Dermis microvascular lymphatic vessel endothelial cell (primary cell): Measurements from ENCODE around the gene TOMM40L. TPM values are rescaled to one million over a fixed set of nuclear protein-coding genes. Genes with fewer than 3 reads are reported as not detected.
"Not testable (repeated sequence)": the region's sequence is repeated elsewhere in the genome, so short reads cannot be mapped to it uniquely, and the experiment has no call there.

Experiments
- DNase-seq, 2 donors: peaks; one replicate each; pipeline versions ENCODE4 v3.0.0 to v3.0.0-alpha.2; 2010; ENCODE audit warnings: low read depth in 2 of 2
- total RNA-seq: library from RNA; depleted of rRNA; stranded (reverse); fragments of >200 nt; gene quantifications from 2 replicates; pipeline ENCODE4 v1.2.1, GENCODE V29; 2014

The TOMM40L gene
- total RNA-seq, 1 donor from 2014 or later = 12.2 TPM

GRCh38 chr1:161255955-161256520 is 30.2 kb downstream of the TOMM40L start:
- DNase-seq = not testable (repeated sequence)

DNA sequence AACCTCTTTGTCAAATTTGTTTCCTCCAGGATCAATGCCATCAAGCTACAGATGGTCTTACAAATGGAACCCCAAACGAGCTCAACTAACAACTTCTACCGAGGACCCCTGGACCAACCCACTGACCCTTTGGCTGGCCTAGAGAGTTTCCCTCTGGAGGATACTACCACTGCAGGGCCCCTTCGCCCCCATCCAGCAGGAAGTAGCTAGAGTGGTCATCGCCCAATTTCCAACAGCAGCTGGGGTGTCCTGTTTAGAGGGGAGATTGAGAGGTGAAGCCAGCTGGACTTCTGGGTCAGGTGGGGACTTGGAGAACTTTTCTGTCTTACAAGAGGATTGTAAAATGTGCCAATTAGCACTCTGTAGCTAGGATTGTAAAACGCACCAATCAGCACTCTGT is 31.2 kb downstream of the TOMM40L start:
- DNase-seq = not testable (repeated sequence)

GRCh38 chr1:161258439-161259344 is 32.8 kb downstream of the TOMM40L start, which contains the start of gene PCP4L1:
Gene PCP4L1 (plus strand): TSS chr1:161258745. CDS start chr1:161258975, 230 bp downstream.
- DNase-seq = peak in 1 of 2 donors; percentile 58

DNA sequence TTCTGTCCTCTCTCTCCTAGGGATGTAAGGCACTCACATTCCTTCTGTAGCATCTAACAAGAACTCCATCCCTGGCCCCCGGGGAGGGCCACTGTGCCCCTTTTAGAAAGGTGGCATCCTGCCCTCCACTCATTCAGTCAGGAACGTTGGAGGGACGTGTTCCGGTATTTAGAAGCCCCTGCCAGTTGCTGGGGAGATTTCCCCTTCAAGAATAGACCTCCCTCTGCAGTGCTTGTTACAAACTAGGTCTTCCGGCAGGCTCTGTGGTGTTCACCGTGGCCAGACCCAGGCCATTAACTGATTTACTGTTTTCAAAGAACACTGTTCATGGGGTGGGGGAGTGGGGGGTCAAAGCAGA is 33.5 kb downstream of the TOMM40L start:
- DNase-seq = no peak

DNA sequence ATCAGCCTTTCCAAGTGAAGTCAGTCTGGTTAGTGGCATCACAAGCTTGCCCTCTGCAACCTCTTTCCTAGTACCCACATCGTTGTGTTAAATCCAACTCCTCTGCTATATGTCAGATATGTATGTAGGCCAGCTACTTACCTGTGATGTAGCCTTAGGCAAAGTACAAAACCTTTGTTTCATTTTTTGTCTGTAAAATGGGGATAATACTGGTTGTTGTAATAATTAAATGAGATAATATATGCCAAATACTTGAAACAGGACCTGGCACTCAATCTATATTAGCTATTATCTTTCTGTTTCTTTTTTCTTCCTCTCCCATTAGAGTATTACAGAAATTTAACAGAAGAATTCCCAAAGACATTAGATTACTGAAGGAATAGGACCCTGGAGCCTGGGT is 33.9 kb downstream of the TOMM40L start:
- no peak for DNase-seq

- DNase-seq = no peak
Observed at GRCh38 chr1:161260376-161261260, 34.8 kb downstream of the TOMM40L start.

- DNase-seq = peak in 1 of 2 donors; percentile 43
Observed at GRCh38 chr1:161261261-161262235, 35.7 kb downstream of the TOMM40L start.

DNA sequence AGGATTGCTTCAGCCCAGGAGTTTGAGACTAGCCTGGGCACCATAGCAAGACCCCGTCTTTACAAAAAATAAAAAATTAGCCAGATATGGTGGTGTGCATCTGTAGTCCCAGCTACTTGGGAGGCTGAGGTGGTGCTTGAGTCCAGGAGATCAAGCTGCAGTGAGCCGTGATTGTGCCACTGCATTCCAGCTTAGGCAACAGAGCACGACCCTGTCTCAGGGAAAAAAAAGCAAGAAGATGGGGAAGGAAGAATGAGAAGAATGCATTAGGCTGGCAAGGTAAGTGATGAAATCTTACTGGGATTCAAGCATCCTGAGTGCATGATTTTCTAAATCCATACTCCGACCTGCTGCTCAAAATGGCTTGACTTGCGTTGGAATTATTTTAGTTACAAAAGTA is 39.4 kb downstream of the TOMM40L start:
- DNase-seq = no peak

DNA sequence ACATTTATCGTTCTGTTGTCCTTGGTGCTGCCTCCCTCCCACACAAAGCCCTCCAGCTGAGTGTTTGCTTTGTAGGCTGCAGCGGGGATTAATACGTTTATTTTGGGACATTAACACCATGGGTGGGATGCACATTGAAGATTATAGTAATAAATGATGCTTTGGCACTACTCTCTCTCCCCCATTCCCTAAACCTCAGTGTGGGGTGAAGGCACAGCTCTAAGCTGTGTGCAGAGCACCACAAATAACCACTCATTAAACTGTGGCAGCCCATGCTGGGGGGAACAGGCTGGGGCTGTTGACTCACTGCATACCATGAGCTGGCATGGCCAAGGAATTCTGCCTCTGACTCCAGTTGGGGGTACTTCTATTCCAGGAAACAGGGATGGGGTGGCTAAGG is 40.3 kb downstream of the TOMM40L start:
- no peak for DNase-seq

DNA sequence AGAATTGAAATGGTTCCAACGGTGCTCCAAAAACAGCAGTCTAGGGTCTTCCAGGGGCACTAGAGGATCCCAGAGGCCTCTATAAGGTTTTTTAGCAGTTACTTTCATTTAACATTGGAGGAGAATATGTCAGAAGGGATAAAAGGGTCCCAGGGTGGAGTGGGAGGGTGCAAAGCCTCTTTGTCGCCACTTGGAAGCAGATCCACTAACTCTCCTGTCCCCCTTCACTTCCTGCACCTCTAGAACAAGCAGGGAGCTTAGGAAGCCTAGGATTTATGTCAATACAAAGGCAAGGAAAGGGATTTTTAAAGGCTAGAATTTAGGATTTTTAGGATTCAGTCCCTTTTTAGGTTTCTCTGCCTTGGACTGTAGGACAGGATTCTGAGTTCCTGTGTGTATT is 41.0 kb downstream of the TOMM40L start:
- no peak for DNase-seq

GRCh38 chr1:161267321-161267720 is 41.5 kb downstream of the TOMM40L start:
- DNase-seq = no peak

GRCh38 chr1:161273402-161273801 is 47.5 kb downstream of the TOMM40L start:
- DNase-seq = no peak

DNA sequence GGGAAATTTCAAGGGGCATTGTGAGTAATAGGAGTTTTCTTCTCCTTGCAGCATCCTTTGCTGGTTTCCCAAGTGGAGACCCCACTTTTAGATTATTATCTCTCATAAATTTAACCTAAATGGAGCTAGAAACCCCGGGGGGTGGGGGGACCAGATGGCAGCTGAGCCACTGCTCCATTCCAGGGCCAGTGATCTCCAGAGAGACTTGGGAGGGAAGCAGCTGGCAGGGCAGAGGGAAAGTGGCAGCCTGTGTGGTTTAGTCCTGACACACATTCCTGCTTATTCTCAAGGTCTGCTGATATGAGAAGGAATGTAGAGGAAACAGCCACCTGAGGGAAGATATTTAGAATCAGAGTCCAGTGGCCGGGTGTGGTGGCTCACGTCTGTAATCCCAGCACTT is 49.0 kb downstream of the TOMM40L start:
- DNase-seq = no peak

Other genes with a start within 250 kb of the TOMM40L start
- gene F11R, start 204.9 kb upstream of the TOMM40L start, total RNA-seq = 92.2 and 191 TPM in 2 replicates
- gene TSTD1, start 187.1 kb upstream of the TOMM40L start, total RNA-seq = 6.0 and 6.7 TPM in 2 replicates
- 83.2 and 94.9 TPM in 2 replicates for gene USF1, start 180.1 kb upstream of the TOMM40L start, total RNA-seq
- gene ARHGAP30, start 156.2 kb upstream of the TOMM40L start, total RNA-seq = not detected in 2 replicates
- gene NECTIN4, start 136.5 kb upstream of the TOMM40L start, total RNA-seq = under 0.01 and 0.26 TPM in 2 replicates
- 0.76 and 1.7 TPM in 2 replicates for gene KLHDC9, start 127.7 kb upstream of the TOMM40L start, total RNA-seq
- gene PFDN2, start 108.0 kb upstream of the TOMM40L start, total RNA-seq = 27.7 and 31.1 TPM in 2 replicates
- gene NIT1, start 108.0 kb upstream of the TOMM40L start, total RNA-seq = 8.6 and 10.0 TPM in 2 replicates
- 32.3 and 60.6 TPM in 2 replicates for gene DEDD, start 93.4 kb upstream of the TOMM40L start, total RNA-seq
- 108 and 127 TPM in 2 replicates for gene UFC1, start 72.1 kb upstream of the TOMM40L start, total RNA-seq
- gene USP21, start 66.6 kb upstream of the TOMM40L start, total RNA-seq = 3.3 and 5.6 TPM in 2 replicates
- 13.0 and 18.3 TPM in 2 replicates for gene PPOX, start 59.6 kb upstream of the TOMM40L start, total RNA-seq
- 17.5 and 28.6 TPM in 2 replicates for gene B4GALT3, start 48.6 kb upstream of the TOMM40L start, total RNA-seq
- 12.5 and 15.8 TPM in 2 replicates for gene ADAMTS4, start 27.0 kb upstream of the TOMM40L start, total RNA-seq
- gene NDUFS2, start 23.7 kb upstream of the TOMM40L start, total RNA-seq = 196 and 206 TPM in 2 replicates
- 0.13 and 0.26 TPM in 2 replicates for gene FCER1G, start 10.8 kb upstream of the TOMM40L start, total RNA-seq
- gene APOA2, start 2.4 kb upstream of the TOMM40L start, total RNA-seq = not detected in 2 replicates
- gene NR1I3, start 12.1 kb downstream of the TOMM40L start, total RNA-seq = not detected in 2 replicates
- not detected in 2 replicates for gene PCP4L1, start 32.7 kb downstream of the TOMM40L start, total RNA-seq
- 1.5 and 2.0 TPM in 2 replicates for gene MPZ, start 83.9 kb downstream of the TOMM40L start, total RNA-seq
- gene SDHC, start 88.3 kb downstream of the TOMM40L start, total RNA-seq = 18.0 and 21.5 TPM in 2 replicates
- gene CFAP126, start 141.8 kb downstream of the TOMM40L start, total RNA-seq = not detected in 2 replicates